ENCODE results near the gene MYRF.

The MYRF gene

GRCh38 chr11:61764606-61765260, 12.3 kb downstream of the MYRF start:
- ChIA-PET POLR2A (ENCODE audit: low non-redundant PET) (no interaction called here), CTCF (interaction anchor here (0.5 kb wide), 1 partner anchor 12 kb away, joined by 3 read pairs; the partner anchor contains the start of gene MYRF)
- no peak for DNase-seq (ENCODE audit: low spot score)
- no peak overlapping the region for H3K27ac ChIP-seq
- no peak for TF ChIP-seq CTCF (conservative IDR thresholded peaks at IDR 0.05; ENCODE audit: low read depth)

- no peak for DNase-seq (ENCODE audit: low spot score)
- CTCF ChIA-PET = no interaction called here
- H3K27ac ChIP-seq = no peak overlapping the region
- no peak for TF ChIP-seq CTCF (conservative IDR thresholded peaks at IDR 0.05; ENCODE audit: low read depth)
- POLR2A ChIA-PET (ENCODE audit: low non-redundant PET) = no interaction called here
These were observed 13.3 kb downstream of the MYRF start for GRCh38 chr11:61765550-61766253.

GRCh38 chr11:61766353-61766841, 14.0 kb downstream of the MYRF start:
- no peak for DNase-seq (ENCODE audit: low spot score)
- no peak overlapping the region for H3K27ac ChIP-seq
- CTCF ChIA-PET = no interaction called here
- no peak for TF ChIP-seq CTCF (conservative IDR thresholded peaks at IDR 0.05; ENCODE audit: low read depth)
- POLR2A ChIA-PET (ENCODE audit: low non-redundant PET) = no interaction called here

GRCh38 chr11:61768376-61769076, 16.1 kb downstream of the MYRF start:
- no peak for DNase-seq (ENCODE audit: low spot score)
- ChIA-PET CTCF (interaction anchor here (0.8 kb wide), 1 partner anchor 15 kb away, joined by 3 read pairs; no protein-coding TSS in a partner anchor), POLR2A (ENCODE audit: low non-redundant PET) (no interaction called here)
- no peak overlapping the region for H3K27ac ChIP-seq
- no peak for TF ChIP-seq CTCF (conservative IDR thresholded peaks at IDR 0.05; ENCODE audit: low read depth)

- DNase-seq (ENCODE audit: low spot score) = no peak
- no peak overlapping the region for H3K27ac ChIP-seq
- POLR2A ChIA-PET (ENCODE audit: low non-redundant PET) = no interaction called here
- TF ChIP-seq CTCF (conservative IDR thresholded peaks at IDR 0.05; ENCODE audit: low read depth) = no peak
- CTCF ChIA-PET = interaction anchor here (0.7 to 0.8 kb wide), 3 partner anchors 16 to 19 kb away, joined by 3 to 4 read pairs (median 3); no protein-coding TSS in a partner anchor
These were observed 16.9 kb downstream of the MYRF start for GRCh38 chr11:61769169-61769920.

Data from RWPE1 (cell line).